Testis (tissue), 3 donors: ENCODE data around the gene SLC47A2. TPM values are rescaled to one million over a fixed set of nuclear protein-coding genes. Genes with fewer than 3 reads are reported as not detected.

Experiments
- DNase-seq: peaks from one replicate; pipeline ENCODE4 v3.0.0-alpha.2; 2019
- H3K27ac ChIP-seq, 2 donors: fragments of 200-600 bp; sonication (generic); one replicate each; pipeline ENCODE4 v1.5.1; 2019
- H3K27me3 ChIP-seq: fragments of 200-600 bp; sonication (generic); one replicate; pipeline ENCODE4 v1.5.1; 2019
- H3K36me3 ChIP-seq: fragments of 200-600 bp; sonication (generic); one replicate; pipeline ENCODE4 v1.5.1; 2017; ENCODE audit warnings: low read depth; ENCODE audit errors: missing control alignments
- H3K4me1 ChIP-seq: fragments of 200-600 bp; sonication (generic); one replicate; pipeline ENCODE4 v1.5.1; 2019
- H3K4me3 ChIP-seq, 2 donors: fragments of 200-600 bp; sonication (generic); one replicate each; pipeline ENCODE4 v1.5.1; 2017 to 2019
- H3K9me3 ChIP-seq: fragments of 200-600 bp; sonication (generic); one replicate; pipeline ENCODE4 v1.5.1; 2017
- CTCF ChIP-seq, 3 experiments: fragments of 450-650 bp in 2 of 3; fragments of 200-600 bp in 1 of 3; sonication (generic) in 1 of 3; IDR thresholded peaks; one replicate each; pipeline ENCODE4 v1.5.1; 2016 to 2019; ENCODE audit warnings: antibody characterized with exemption in 3 of 3, mild to moderate bottlenecking in 2 of 3, moderate library complexity in 1 of 3
- POLR2A ChIP-seq: fragments of 450-650 bp; IDR thresholded peaks from one replicate; pipeline ENCODE4 v1.6.1; 2017; ENCODE audit warnings: antibody characterized with exemption, mild to moderate bottlenecking, moderate library complexity
- WGBS, 2 donors: methylation state at CpG; one replicate each; pipeline ENCODE4 v1.1.5; 2018; 5-methylcytosine and 5-hydroxymethylcytosine counted together
- intact Hi-C: fragments of 100-400 bp; cut with DNase I; formaldehyde crosslinking; loops from one replicate; pipeline ENCODE4 v1.15.1; 2023; ENCODE audit warnings: low total_unique reads
- polyA plus RNA-seq: library from polyadenylated mRNA; stranded (reverse); fragments of 350-450 nt; fragmentation: Illumina TruSeq; extraction: RNeasy Lipid Tissue Mini Kit (QIAGEN cat#74804); gene quantifications from one replicate; pipeline ENCODE4 v1.2.3, GENCODE V29; 2014; ENCODE audit warnings: low read depth, low replicate concordance; ENCODE audit not compliant: insufficient read depth
- small RNA-seq, 2 donors: library from RNA; depleted of rRNA; stranded (forward); fragments of <200 nt; gene quantifications; one replicate each; pipeline ENCODE3, GENCODE V24; 2016
- total RNA-seq, 2 donors: library from RNA; depleted of rRNA; stranded (reverse); fragments of >200 nt; gene quantifications; one replicate each; pipeline ENCODE4 v1.2.3, GENCODE V29; 2016

Gene SLC47A2
- total and polyA plus RNA-seq, 3 donors from 2014 or later = 0.16 to 1.1 (median 0.50) TPM

- no peak overlapping the region for H3K27ac ChIP-seq
- no peaks in the 10 kb centered on the region for H3K27me3 ChIP-seq
- intact Hi-C loops = no loop called here
- no peak for DNase-seq
- WGBS, 2 donors = 95 to 97% methylated on average over 1 of the region's 1 CpG
- no peaks in the 10 kb centered on the region for H3K36me3 ChIP-seq
- H3K9me3 ChIP-seq = no peaks in the 10 kb centered on the region
- TF ChIP-seq POLR2A (no peak), CTCF (IDR thresholded peaks at IDR 0.05) (no peak)
- H3K4me1 ChIP-seq = no peaks in the 10 kb centered on the region
- H3K4me3 ChIP-seq = no peak overlapping the region
These were observed 85.7 kb downstream of the SLC47A2 start for GRCh38 chr17:19630661-19631060.

GRCh38 chr17:19630035-19630434 is 86.3 kb downstream of the SLC47A2 start:
- intact Hi-C loops = no loop called here
- 87 to 94% methylated on average over 4 of the region's 4 CpGs for WGBS, 2 donors
- Histone ChIP-seq H3K4me3 (no peak overlapping the region), H3K27ac (no peak overlapping the region), H3K36me3 (no peaks in the 10 kb centered on the region), H3K4me1 (no peaks in the 10 kb centered on the region), H3K9me3 (no peaks in the 10 kb centered on the region), H3K27me3 (no peaks in the 10 kb centered on the region)
- DNase-seq = no peak
- TF ChIP-seq CTCF (IDR thresholded peaks at IDR 0.05) (no peak), POLR2A (no peak)

GRCh38 chr17:19629449-19629848 is 86.9 kb downstream of the SLC47A2 start:
- intact Hi-C loops = no loop called here
- Histone ChIP-seq H3K4me3 (no peak overlapping the region), H3K27me3 (no peaks in the 10 kb centered on the region), H3K27ac (no peak overlapping the region), H3K36me3 (no peaks in the 10 kb centered on the region), H3K9me3 (no peaks in the 10 kb centered on the region), H3K4me1 (no peaks in the 10 kb centered on the region)
- no peak for DNase-seq
- WGBS, 2 donors = 78 to 82% methylated on average over 3 of the region's 3 CpGs
- TF ChIP-seq POLR2A = no peak
- TF ChIP-seq CTCF (IDR thresholded peaks at IDR 0.05) = no peak

Small RNA genes lying within 50 kb of the gene (small RNA-seq; reads per million reads assigned to genes)
- 0 reads per million in 2 donors for gene RF00322

Other genes starting within 250 kb of the SLC47A2 start
- 10 to 100 TPM; 20.1 to 97.3 TPM for gene SLC47A1, start 182.7 kb downstream of the SLC47A2 start, total RNA-seq
- 39.8 TPM for gene SLC47A1, start 182.7 kb downstream of the SLC47A2 start, polyA plus RNA-seq
- gene ALDH3A2, start 67.8 kb downstream of the SLC47A2 start, total RNA-seq = 100 to 1,000 TPM in 1 of 2 donors, 10 to 100 TPM in 1; 100.0 to 125 TPM
- 76.0 TPM for gene ALDH3A2, start 67.8 kb downstream of the SLC47A2 start, polyA plus RNA-seq
- gene ALDH3A1, start 31.7 kb upstream of the SLC47A2 start, total RNA-seq = 1 to 10 TPM; 3.2 to 5.6 TPM
- 4.2 TPM for gene ALDH3A1, start 31.7 kb upstream of the SLC47A2 start, polyA plus RNA-seq
- gene ULK2, start 151.4 kb upstream of the SLC47A2 start, total RNA-seq = 10 to 100 TPM; 69.2 to 87.2 TPM
- 112 TPM for gene ULK2, start 151.4 kb upstream of the SLC47A2 start, polyA plus RNA-seq